ENCODE measurements around the gene LRRC71. TPM values are rescaled to one million over a fixed set of nuclear protein-coding genes. Genes with fewer than 3 reads are reported as not detected.

LRRC71 gene
- total and polyA plus RNA-seq, 2 of the 4 experiments (the other 2 are of a cell fraction), result 0.50 TPM; not detected in 1

DNA sequence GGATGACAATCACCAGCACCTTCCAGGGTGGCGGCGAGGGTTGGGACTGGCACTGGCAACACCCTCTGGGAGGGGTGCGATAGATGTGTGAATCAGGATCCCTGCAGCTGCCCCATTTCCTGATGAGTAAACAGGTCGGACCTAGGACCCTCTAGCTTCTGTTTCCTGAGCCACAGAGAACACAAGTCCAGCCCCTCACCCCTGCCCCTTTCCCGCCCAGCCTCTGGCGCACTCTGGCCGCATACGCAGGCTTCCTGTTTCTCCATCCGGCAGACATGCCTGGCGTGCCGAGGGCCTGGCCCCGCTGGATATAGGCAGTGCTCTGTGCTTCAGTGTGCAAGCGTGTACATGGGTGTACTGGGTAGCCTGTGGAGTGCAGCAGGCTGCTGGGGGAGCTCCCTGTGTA, 22.3 kb upstream of the LRRC71 start:
- H3K4me2 ChIP-seq (ENCODE audit: low read depth, low read length), result peak overlapping the region; percentile 29
- peak overlapping the region; percentile 90 for H2BK20ac ChIP-seq (ENCODE audit: low read depth, low read length)
- H3K9me3 ChIP-seq (ENCODE audit: control insufficient read depth, insufficient read depth, low read length), result no peaks in the 10 kb centered on the region
- peak; percentile 72 for DNase-seq
- H4K91ac ChIP-seq (ENCODE audit: insufficient read depth, low read depth, low read length), result peak overlapping the region; percentile 74
- H4K8ac ChIP-seq (ENCODE audit: low read depth in 2 of 2, low read length in 2 of 2), result peak overlapping the region; percentile 76 to 96
- peaks cover 2% of the 10 kb centered on the region; the same call in 1 of the 2 replicates for H4K20me1 ChIP-seq (ENCODE audit: insufficient read depth, low read length)
- no peak overlapping the region for H3K4me3 ChIP-seq (ENCODE audit: insufficient read depth, low read depth, low read length)
- peak overlapping the region; percentile 95 for H2BK120ac ChIP-seq (ENCODE audit: low read depth, low read length)
- peak overlapping the region; percentile 76 for H3K56ac ChIP-seq (ENCODE audit: extremely low read depth, insufficient read depth, low read length)
- peak overlapping the region; percentile 99 for H2AK5ac ChIP-seq (ENCODE audit: low read depth, low read length)
- dilution Hi-C loops (cut with HindIII; ENCODE audit: low sequenced_read_pairs, unreplicated experiment) (no loop called here), intact Hi-C loops (cut with micrococcal nuclease) (no loop called here), in situ Hi-C loops (cut with MboI; ENCODE audit: low sequenced_read_pairs) (no loop called here)
- no TSS peak for BruUV-seq (replicated peaks)
- H3K36me3 ChIP-seq (ENCODE audit: control insufficient read depth, insufficient read depth, low read length), result no peaks in the 10 kb centered on the region
- ChIA-PET POLR2A (ENCODE audit: unreplicated experiment) (no interaction called here), CTCF (interaction anchor here (0.9 to 1.2 kb wide), 2 partner anchors 22 to 30 kb away, joined by 3 read pairs; no protein-coding TSS in a partner anchor)
- ATAC-seq (ENCODE audit: low read depth), result peak; percentile 46
- H3K4ac ChIP-seq (ENCODE audit: low read depth, low read length), result peak overlapping the region; percentile 96
- peak overlapping the region; percentile 96 for H3K23ac ChIP-seq (ENCODE audit: low read depth, low read length)
- peaks cover 29% of the 10 kb centered on the region for H3K9me1 ChIP-seq (ENCODE audit: insufficient read depth, low read length)
- H2AK9ac ChIP-seq (replicated peaks; ENCODE audit: low read depth, low read length, poor library complexity), result peak overlapping the region; percentile 62
- H2AFZ ChIP-seq (replicated peaks; ENCODE audit: low read length, poor library complexity), result peak overlapping the region; percentile 7
- H3K79me1 ChIP-seq (ENCODE audit: low read depth in 1 of 2, low read length in 2 of 2), result peaks cover 27 to 92% of the 10 kb centered on the region in 2 experiments
- peaks cover 50% of the 10 kb centered on the region for H3K4me1 ChIP-seq (ENCODE audit: control insufficient read depth, insufficient read depth, low read length)
- H3K27ac ChIP-seq (ENCODE audit: insufficient read depth, low read length), result peak overlapping the region; percentile 77
- TF ChIP-seq MAZ (IDR thresholded peaks at IDR 0.05; ENCODE audit: borderline replicate concordance, low read depth, low read length), result peak; percentile 30; the same call in 1 of the 2 replicates
- 0 out of 2 replicates have a peak, but pooled peaks have one; percentile 8 for TF ChIP-seq BHLHE40 (IDR thresholded peaks at IDR 0.05; ENCODE audit: low read depth, low read length)
- no peak for TF ChIP-seq RFX5 (IDR thresholded peaks at IDR 0.05; ENCODE audit: low read depth, low read length)
- TF ChIP-seq FOS (IDR thresholded peaks at IDR 0.05; ENCODE audit: low read depth, low read length), result no peak
- H3K27me3 ChIP-seq (ENCODE audit: control insufficient read depth, insufficient read depth, low read length), result no peaks in the 10 kb centered on the region
- H2BK15ac ChIP-seq (ENCODE audit: low read depth, low read length), result peak overlapping the region; percentile 53; the same call in 2 of the 3 replicates
- H3K18ac ChIP-seq (ENCODE audit: low read depth, low read length), result peak overlapping the region; percentile 93
- H3K9ac ChIP-seq (ENCODE audit: low read depth, low read length), result peak overlapping the region; percentile 62
- 11% methylated on average over 8 of the region's 13 CpGs; no CpG with 5 or more reads in 1 of the 2 experiments for WGBS, 2 experiments (ENCODE audit: extremely low coverage in 2 of 2, insufficient read length in 1 of 2)
- H3K14ac ChIP-seq (replicated peaks; ENCODE audit: low read depth, low read length), result peak overlapping the region; percentile 98
- H2BK5ac ChIP-seq (ENCODE audit: low read depth, low read length, poor library complexity, severe bottlenecking), result peak overlapping the region; percentile 92
- H4K5ac ChIP-seq (ENCODE audit: low read depth, low read length), result peak overlapping the region; percentile 92

All from IMR-90 (cell line).